IMR-90 (cell line): ENCODE data around the gene UGGT2. TPM values are rescaled to one million over a fixed set of nuclear protein-coding genes. Genes with fewer than 3 reads are reported as not detected.

Experiments used
- ATAC-seq: fragments of 200-7000 bp; cut with Tn5 transposase; 2 replicates; pipeline ENCODE4 v1.9.1; 2020; ENCODE audit warnings: low read depth, mild to moderate bottlenecking, moderate library complexity
- BruUV-seq: library from RNA; stranded (reverse); fragments of 400-500 nt; replicated peaks from 2 replicates; lab custom pipeline; 2021; lab: Mats Ljungman, UMichigan
- CTCF ChIA-PET: fragments of 300-600 bp; formaldehyde crosslinking; extraction: SDS; loops from one replicate; lab custom pipeline; 2021; ENCODE audit warnings: antibody characterized with exemption; lab: Yijun Ruan, JAX
- POLR2A ChIA-PET: fragments of 300-600 bp; sonication (Branson Sonifier 250); formaldehyde crosslinking; loops from one replicate; lab custom pipeline; 2022; ENCODE audit warnings: antibody characterized with exemption; ENCODE audit not compliant: unreplicated experiment; lab: Charles Lee
- DNase-seq: peaks from one replicate; pipeline ENCODE4 v3.0.0; 2013
- H2AFZ ChIP-seq: replicated peaks from 2 replicates; pipeline ENCODE3; 2013; ENCODE audit warnings: low read length, mild to moderate bottlenecking; ENCODE audit not compliant: poor library complexity
- H2AK5ac ChIP-seq: 2 replicates; pipeline ENCODE4 v1.6.1; 2013; ENCODE audit warnings: low read depth, low read length, inconsistent platforms
- H2AK9ac ChIP-seq: replicated peaks from 2 replicates; pipeline ENCODE3; 2013; ENCODE audit warnings: mild to moderate bottlenecking, low read depth, low read length, moderate library complexity; ENCODE audit not compliant: poor library complexity
- H2BK120ac ChIP-seq: 2 replicates; pipeline ENCODE4 v1.6.1; 2013; ENCODE audit warnings: low read depth, low read length, inconsistent platforms
- H2BK15ac ChIP-seq: 3 replicates; pipeline ENCODE4 v1.6.1; 2013; ENCODE audit warnings: low read depth, low read length, inconsistent platforms
- H2BK20ac ChIP-seq: 2 replicates; pipeline ENCODE4 v1.6.1; 2013; ENCODE audit warnings: low read depth, mild to moderate bottlenecking, inconsistent platforms, low read length, moderate library complexity
- H2BK5ac ChIP-seq: 2 replicates; pipeline ENCODE4 v1.6.1; 2013; ENCODE audit warnings: mild to moderate bottlenecking, low read depth, low read length, inconsistent platforms; ENCODE audit not compliant: poor library complexity, severe bottlenecking
- H3K14ac ChIP-seq: replicated peaks from 2 replicates; pipeline ENCODE4 v1.6.1; 2013; ENCODE audit warnings: low read depth, low read length, inconsistent platforms
- H3K18ac ChIP-seq: 2 replicates; pipeline ENCODE4 v1.6.1; 2013; ENCODE audit warnings: low read depth, low read length, control low read depth
- H3K23ac ChIP-seq: 2 replicates; pipeline ENCODE4 v1.6.1; 2013; ENCODE audit warnings: low read depth, low read length, inconsistent platforms
- H3K27ac ChIP-seq: 2 replicates; pipeline ENCODE4 v1.5.1; 2013; ENCODE audit warnings: mild to moderate bottlenecking, control low read depth, low read length; ENCODE audit not compliant: insufficient read depth
- H3K27me3 ChIP-seq: 2 replicates; pipeline ENCODE4 v1.6.1; 2013; ENCODE audit warnings: low read length; ENCODE audit not compliant: control insufficient read depth, insufficient read depth
- H3K36me3 ChIP-seq: 2 replicates; pipeline ENCODE4 v1.6.1; 2013; ENCODE audit warnings: low read length, mixed read lengths; ENCODE audit not compliant: control insufficient read depth, insufficient read depth
- H3K4ac ChIP-seq: 2 replicates; pipeline ENCODE4 v1.6.1; 2013; ENCODE audit warnings: low read depth, low read length, inconsistent platforms
- H3K4me1 ChIP-seq: 2 replicates; pipeline ENCODE4 v1.6.1; 2013; ENCODE audit warnings: low read length, mixed read lengths; ENCODE audit not compliant: control insufficient read depth, insufficient read depth
- H3K4me2 ChIP-seq: 2 replicates; pipeline ENCODE4 v1.6.1; 2013; ENCODE audit warnings: low read depth, mild to moderate bottlenecking, control low read depth, low read length, moderate library complexity
- H3K4me3 ChIP-seq: 2 replicates; pipeline ENCODE4 v1.5.1; 2013; ENCODE audit warnings: low read depth, mild to moderate bottlenecking, control low read depth, low read length, moderate library complexity; ENCODE audit not compliant: insufficient read depth
- H3K56ac ChIP-seq: 2 replicates; pipeline ENCODE4 v1.6.1; 2013; ENCODE audit warnings: low read length, inconsistent platforms; ENCODE audit not compliant: insufficient read depth; ENCODE audit errors: extremely low read depth
- H3K79me1 ChIP-seq, 2 experiments: 2 replicates each; pipeline ENCODE4 v1.6.1; 2013; ENCODE audit warnings: low read length in 2 of 2, inconsistent platforms in 1 of 2, low read depth in 1 of 2
- H3K9ac ChIP-seq: 2 replicates; pipeline ENCODE4 v1.6.1; 2013; ENCODE audit warnings: low read depth, low read length, control low read depth
- H3K9me1 ChIP-seq: 2 replicates; pipeline ENCODE4 v1.6.1; 2013; ENCODE audit warnings: low read length, inconsistent platforms; ENCODE audit not compliant: insufficient read depth
- H3K9me3 ChIP-seq: 2 replicates; pipeline ENCODE4 v1.6.1; 2013; ENCODE audit warnings: low read length; ENCODE audit not compliant: control insufficient read depth, insufficient read depth
- H4K20me1 ChIP-seq: 2 replicates; pipeline ENCODE4 v1.6.1; 2013; ENCODE audit warnings: low read length, inconsistent platforms; ENCODE audit not compliant: insufficient read depth
- H4K5ac ChIP-seq: 2 replicates; pipeline ENCODE4 v1.6.1; 2013; ENCODE audit warnings: mild to moderate bottlenecking, low read depth, low read length, control low read depth
- H4K8ac ChIP-seq, 2 experiments: 2 replicates each; pipeline ENCODE4 v1.6.1; 2013; ENCODE audit warnings: low read depth in 2 of 2, low read length in 2 of 2, control low read depth in 1 of 2, inconsistent platforms in 1 of 2
- H4K91ac ChIP-seq: 2 replicates; pipeline ENCODE4 v1.6.1; 2013; ENCODE audit warnings: low read depth, low read length, inconsistent platforms; ENCODE audit not compliant: insufficient read depth
- BHLHE40 ChIP-seq: fragments of 150-350 bp; IDR thresholded peaks from 2 replicates; pipeline ENCODE4 v1.6.1; 2016; ENCODE audit warnings: mild to moderate bottlenecking, low read depth, low read length
- CEBPB ChIP-seq: IDR thresholded peaks from 2 replicates; pipeline ENCODE4 v1.6.1; 2012; ENCODE audit warnings: low read depth, low read length, improper control_type of control experiment
- CHD1 ChIP-seq: IDR thresholded peaks from 2 replicates; pipeline ENCODE4 v1.6.1; 2012; ENCODE audit warnings: low read depth, low read length, improper control_type of control experiment
- FOS ChIP-seq: fragments of 150-350 bp; IDR thresholded peaks from 2 replicates; pipeline ENCODE4 v1.6.1; 2016; ENCODE audit warnings: low read depth, low read length
- MAFK ChIP-seq: IDR thresholded peaks from 2 replicates; pipeline ENCODE4 v1.6.1; 2012; ENCODE audit warnings: low read depth, low read length, improper control_type of control experiment
- MAZ ChIP-seq: IDR thresholded peaks from 2 replicates; pipeline ENCODE4 v1.6.1; 2012; ENCODE audit warnings: low read depth, mild to moderate bottlenecking, low read length, improper control_type of control experiment, moderate library complexity, borderline replicate concordance
- MXI1 ChIP-seq: IDR thresholded peaks from 2 replicates; pipeline ENCODE4 v1.6.1; 2012; ENCODE audit warnings: low read depth, mild to moderate bottlenecking, low read length, moderate library complexity, borderline replicate concordance
- POLR2A ChIP-seq: IDR thresholded peaks from 2 replicates; pipeline ENCODE4 v1.6.1; 2012; ENCODE audit warnings: mild to moderate bottlenecking, low read depth, low read length
- RAD21 ChIP-seq: IDR thresholded peaks from 2 replicates; pipeline ENCODE4 v1.6.1; 2012; ENCODE audit warnings: low read length, improper control_type of control experiment
- RCOR1 ChIP-seq: IDR thresholded peaks from 2 replicates; pipeline ENCODE4 v1.6.1; 2012; ENCODE audit warnings: mild to moderate bottlenecking, low read length, improper control_type of control experiment; ENCODE audit not compliant: insufficient replicate concordance
- dilution Hi-C: fragments of 300-500 bp; cut with HindIII; formaldehyde crosslinking; loops from one replicate; pipeline ENCODE4 v1.14.3; 2018; ENCODE audit warnings: low sequenced_read_pairs; ENCODE audit not compliant: unreplicated experiment
- in situ Hi-C: fragments of 300-500 bp; cut with MboI; formaldehyde crosslinking; loops from 3 replicates; pipeline ENCODE4 v1.14.3; 2019; ENCODE audit warnings: low sequenced_read_pairs, inconsistent platforms, mixed read lengths
- intact Hi-C: fragments of 100-400 bp; cut with micrococcal nuclease; formaldehyde crosslinking; loops from 2 replicates; pipeline ENCODE4 v1.10.0; 2022
- polyA plus RNA-seq, 3 experiments: library from polyadenylated mRNA; depleted of rRNA; stranded (reverse); fragments of >200 nt; gene quantifications; 2 replicates each; pipeline ENCODE4 v1.2.3, GENCODE V29; 2012; ENCODE audit warnings: low replicate concordance in 1 of 3
- total RNA-seq: library from RNA; depleted of rRNA; stranded (reverse); fragments of >200 nt; gene quantifications from 2 replicates; pipeline ENCODE4 v1.2.3, GENCODE V29; 2012
- TF ChIP-seq, protein P1 (sequence below): fragments of 150-350 bp; IDR thresholded peaks from 2 replicates; pipeline ENCODE4 v1.6.1; 2017; ENCODE audit warnings: mild to moderate bottlenecking, antibody characterized with exemption, low read length, low read depth
- TF ChIP-seq, protein P2 (sequence below): conservative IDR thresholded peaks from 2 replicates; pipeline ENCODE4 v1.5.1; 2012; ENCODE audit warnings: mild to moderate bottlenecking, low read depth, low read length, improper control_type of control experiment
- TF ChIP-seq, protein P3 (sequence below): fragments of 150-350 bp; IDR thresholded peaks from 2 replicates; pipeline ENCODE4 v1.6.1; 2016; ENCODE audit warnings: low read depth, mild to moderate bottlenecking, low read length, moderate library complexity, borderline replicate concordance

Gene UGGT2
- total and polyA plus RNA-seq, 2 of the 4 experiments (the other 2 are of a cell fraction) = 21.4 to 40.1 TPM

GRCh38 chr13:96082640-96083039, 29.4 kb upstream of the UGGT2 start:
- no peaks in the 10 kb centered on the region for H4K20me1 ChIP-seq
- peaks cover 11% of the 10 kb centered on the region for H3K27me3 ChIP-seq
- no peak overlapping the region for H4K91ac ChIP-seq
- H2BK120ac ChIP-seq = no peak overlapping the region
- no peak overlapping the region for H3K9ac ChIP-seq
- H3K14ac ChIP-seq = no peak overlapping the region
- BruUV-seq = no TSS peak
- no peak overlapping the region for H2BK5ac ChIP-seq
- intact Hi-C loops (no loop called here), in situ Hi-C loops (no loop called here), dilution Hi-C loops (no loop called here)
- H3K56ac ChIP-seq = no peak overlapping the region
- no peak overlapping the region for H2BK15ac ChIP-seq
- H3K9me1 ChIP-seq = no peaks in the 10 kb centered on the region
- H2AFZ ChIP-seq = no peak overlapping the region
- CTCF ChIA-PET = interaction anchor here (0.6 kb wide), 1 partner anchor 968 kb away, joined by 3 read pairs; no protein-coding TSS in a partner anchor
- TF ChIP-seq CEBPB (no peak), MXI1 (no peak), RCOR1 (no peak), MAZ (no peak), RAD21 (no peak), CHD1 (no peak), POLR2A (no peak), FOS (no peak), BHLHE40 (no peak), MAFK (no peak)
- TF ChIP-seq, protein P1, sequence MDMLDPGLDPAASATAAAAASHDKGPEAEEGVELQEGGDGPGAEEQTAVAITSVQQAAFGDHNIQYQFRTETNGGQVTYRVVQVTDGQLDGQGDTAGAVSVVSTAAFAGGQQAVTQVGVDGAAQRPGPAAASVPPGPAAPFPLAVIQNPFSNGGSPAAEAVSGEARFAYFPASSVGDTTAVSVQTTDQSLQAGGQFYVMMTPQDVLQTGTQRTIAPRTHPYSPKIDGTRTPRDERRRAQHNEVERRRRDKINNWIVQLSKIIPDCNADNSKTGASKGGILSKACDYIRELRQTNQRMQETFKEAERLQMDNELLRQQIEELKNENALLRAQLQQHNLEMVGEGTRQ = no peak
- TF ChIP-seq, protein P2, sequence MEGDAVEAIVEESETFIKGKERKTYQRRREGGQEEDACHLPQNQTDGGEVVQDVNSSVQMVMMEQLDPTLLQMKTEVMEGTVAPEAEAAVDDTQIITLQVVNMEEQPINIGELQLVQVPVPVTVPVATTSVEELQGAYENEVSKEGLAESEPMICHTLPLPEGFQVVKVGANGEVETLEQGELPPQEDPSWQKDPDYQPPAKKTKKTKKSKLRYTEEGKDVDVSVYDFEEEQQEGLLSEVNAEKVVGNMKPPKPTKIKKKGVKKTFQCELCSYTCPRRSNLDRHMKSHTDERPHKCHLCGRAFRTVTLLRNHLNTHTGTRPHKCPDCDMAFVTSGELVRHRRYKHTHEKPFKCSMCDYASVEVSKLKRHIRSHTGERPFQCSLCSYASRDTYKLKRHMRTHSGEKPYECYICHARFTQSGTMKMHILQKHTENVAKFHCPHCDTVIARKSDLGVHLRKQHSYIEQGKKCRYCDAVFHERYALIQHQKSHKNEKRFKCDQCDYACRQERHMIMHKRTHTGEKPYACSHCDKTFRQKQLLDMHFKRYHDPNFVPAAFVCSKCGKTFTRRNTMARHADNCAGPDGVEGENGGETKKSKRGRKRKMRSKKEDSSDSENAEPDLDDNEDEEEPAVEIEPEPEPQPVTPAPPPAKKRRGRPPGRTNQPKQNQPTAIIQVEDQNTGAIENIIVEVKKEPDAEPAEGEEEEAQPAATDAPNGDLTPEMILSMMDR = no peak
- TF ChIP-seq, protein P3, sequence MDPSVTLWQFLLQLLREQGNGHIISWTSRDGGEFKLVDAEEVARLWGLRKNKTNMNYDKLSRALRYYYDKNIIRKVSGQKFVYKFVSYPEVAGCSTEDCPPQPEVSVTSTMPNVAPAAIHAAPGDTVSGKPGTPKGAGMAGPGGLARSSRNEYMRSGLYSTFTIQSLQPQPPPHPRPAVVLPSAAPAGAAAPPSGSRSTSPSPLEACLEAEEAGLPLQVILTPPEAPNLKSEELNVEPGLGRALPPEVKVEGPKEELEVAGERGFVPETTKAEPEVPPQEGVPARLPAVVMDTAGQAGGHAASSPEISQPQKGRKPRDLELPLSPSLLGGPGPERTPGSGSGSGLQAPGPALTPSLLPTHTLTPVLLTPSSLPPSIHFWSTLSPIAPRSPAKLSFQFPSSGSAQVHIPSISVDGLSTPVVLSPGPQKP = no peak
- H4K5ac ChIP-seq = no peak overlapping the region
- no peak overlapping the region for H3K23ac ChIP-seq
- no peaks in the 10 kb centered on the region for H3K79me1 ChIP-seq
- POLR2A ChIA-PET = no interaction called here
- H2AK5ac ChIP-seq = no peak overlapping the region
- H4K8ac ChIP-seq = no peak overlapping the region
- no peaks in the 10 kb centered on the region for H3K36me3 ChIP-seq
- ATAC-seq = no peak
- H2BK20ac ChIP-seq = no peak overlapping the region
- H3K9me3 ChIP-seq = no peaks in the 10 kb centered on the region
- H3K4ac ChIP-seq = no peak overlapping the region
- DNase-seq = no peak
- no peak overlapping the region for H2AK9ac ChIP-seq
- H3K27ac ChIP-seq = no peak overlapping the region
- H3K4me3 ChIP-seq = no peak overlapping the region
- no peak overlapping the region for H3K18ac ChIP-seq
- H3K4me2 ChIP-seq = no peak overlapping the region
- no peaks in the 10 kb centered on the region for H3K4me1 ChIP-seq
